Liver (tissue), 2 donors: ENCODE results near the gene FAM186B.

Experiments
- REST ChIP-seq: IDR thresholded peaks from 2 replicates; pipeline ENCODE4 v1.6.1; 2016; ENCODE audit warnings: antibody characterized with exemption, mild to moderate bottlenecking
- TAF1 ChIP-seq: conservative IDR thresholded peaks from 2 replicates; pipeline ENCODE4 v1.6.1; 2016; ENCODE audit warnings: antibody characterized with exemption, mild to moderate bottlenecking
- ZBTB33 ChIP-seq: IDR thresholded peaks from 2 replicates; pipeline ENCODE4 v1.6.1; 2016; ENCODE audit warnings: antibody characterized with exemption
- donor health status: healthy.

GRCh38 chr12:49648712-49649003 lies 43.2 kb upstream of the FAM186B start:
- no peak for TF ChIP-seq REST
- TF ChIP-seq TAF1, result no peak
- no peak for TF ChIP-seq ZBTB33
